ENCODE data around the gene ZMIZ1. TPM values are rescaled to one million over a fixed set of nuclear protein-coding genes. Genes with fewer than 3 reads are reported as not detected.
A peak's percentile ranks its signal among the peaks of the same experiment; 100 is the strongest.
"Not testable (repeated sequence)": the region's sequence is repeated elsewhere in the genome, so short reads cannot be mapped to it uniquely, and the experiment has no call there.

ZMIZ1 gene
- polyA plus RNA-seq, 5 donors = 53.2 to 82.1 (median 76.1) TPM

DNA sequence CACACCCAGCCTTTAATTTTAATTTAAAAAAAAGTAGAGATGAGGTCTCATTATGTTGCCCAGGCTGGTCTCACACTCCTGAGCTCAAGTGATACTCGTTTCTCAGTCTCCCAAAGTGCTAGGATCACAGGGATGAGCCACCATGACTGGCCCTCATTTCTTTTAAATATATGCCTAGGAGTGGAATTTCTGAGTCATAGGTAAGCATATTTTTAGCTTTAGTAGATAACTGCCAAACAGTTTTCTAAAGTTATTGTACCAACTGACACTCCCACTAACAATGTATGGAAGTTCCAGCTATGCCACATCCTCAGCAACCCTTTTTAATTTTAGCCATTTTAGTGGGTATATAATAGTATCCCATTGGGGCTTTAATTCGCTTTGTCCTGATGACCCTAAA is 264.7 kb downstream of the ZMIZ1 start:
- no peak for DNase-seq

DNA sequence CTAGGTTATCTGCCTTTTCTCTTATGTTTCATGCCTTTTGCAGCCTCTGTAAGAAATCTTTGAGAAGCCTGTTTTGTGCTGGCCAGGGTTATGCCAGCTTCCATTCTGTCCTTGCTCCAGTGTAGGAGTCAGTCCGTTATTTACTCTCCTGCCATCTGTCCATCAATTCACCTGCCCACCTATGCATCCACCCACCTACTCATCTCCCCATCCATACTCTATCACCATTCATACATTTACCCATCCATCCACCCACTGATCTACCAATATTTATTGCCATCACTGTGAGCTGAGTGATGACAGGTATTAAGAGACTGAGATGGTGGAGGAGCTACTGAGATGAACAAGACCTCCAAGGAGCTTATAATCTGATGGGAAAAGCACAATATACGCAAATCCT is 265.8 kb downstream of the ZMIZ1 start:
- no peak for DNase-seq

DNA sequence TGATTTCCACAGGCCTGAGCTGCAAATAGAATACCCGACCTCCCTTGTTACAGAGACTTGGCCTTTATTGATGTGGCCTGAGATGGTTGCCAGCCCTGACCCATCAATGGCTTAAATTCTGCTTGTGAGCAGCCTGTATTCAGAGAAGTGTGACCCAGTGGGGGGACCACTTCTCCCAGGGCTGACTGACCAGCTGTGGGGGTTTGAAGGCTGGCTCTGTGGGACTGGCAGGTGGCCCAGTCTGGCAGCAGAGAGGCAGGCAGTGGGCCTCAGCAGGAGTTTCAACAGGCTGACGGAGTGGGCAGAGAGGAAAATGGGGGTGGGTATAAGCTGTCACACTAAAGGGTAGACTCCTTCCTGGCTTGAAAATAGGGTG is 266.3 kb downstream of the ZMIZ1 start:
- DNase-seq = no peak

DNA sequence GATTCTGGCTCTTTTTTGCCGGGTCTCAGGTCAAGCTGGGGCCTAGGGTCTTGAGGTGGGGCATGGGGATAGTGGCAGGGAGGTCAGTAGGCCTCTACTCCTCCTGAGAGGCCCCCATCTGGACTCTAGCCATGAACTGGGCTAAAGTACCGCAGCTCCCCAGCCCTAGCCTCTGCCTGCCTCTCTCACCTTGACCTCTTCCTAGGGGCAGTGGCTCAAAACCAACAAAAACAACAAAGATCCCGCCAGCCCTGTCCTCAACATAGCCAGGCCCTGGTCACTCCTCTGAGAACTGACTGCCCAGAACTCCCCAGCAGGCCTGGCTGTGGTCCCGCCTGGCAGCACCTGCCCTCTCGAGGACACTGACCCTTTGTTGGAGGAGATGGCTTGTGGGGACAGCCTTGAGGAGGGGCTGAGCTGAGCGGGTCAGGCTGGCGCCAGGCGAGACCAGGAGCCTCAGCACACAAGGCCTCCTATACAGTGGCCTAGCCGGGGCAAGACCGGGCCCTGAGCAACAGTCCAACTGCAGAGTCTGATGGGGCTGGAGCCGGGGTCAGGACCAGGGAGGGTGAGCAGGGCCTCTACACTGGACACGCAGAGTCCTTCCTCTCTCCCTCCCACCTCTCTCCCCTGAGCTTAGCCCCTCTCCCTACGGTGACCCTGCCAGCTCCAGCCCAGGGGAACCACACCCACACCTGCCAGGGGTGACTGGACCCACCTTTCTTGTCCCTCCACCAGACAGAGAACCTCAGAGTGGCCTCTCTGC is 266.9 kb downstream of the ZMIZ1 start:
- no peak for DNase-seq

DNA sequence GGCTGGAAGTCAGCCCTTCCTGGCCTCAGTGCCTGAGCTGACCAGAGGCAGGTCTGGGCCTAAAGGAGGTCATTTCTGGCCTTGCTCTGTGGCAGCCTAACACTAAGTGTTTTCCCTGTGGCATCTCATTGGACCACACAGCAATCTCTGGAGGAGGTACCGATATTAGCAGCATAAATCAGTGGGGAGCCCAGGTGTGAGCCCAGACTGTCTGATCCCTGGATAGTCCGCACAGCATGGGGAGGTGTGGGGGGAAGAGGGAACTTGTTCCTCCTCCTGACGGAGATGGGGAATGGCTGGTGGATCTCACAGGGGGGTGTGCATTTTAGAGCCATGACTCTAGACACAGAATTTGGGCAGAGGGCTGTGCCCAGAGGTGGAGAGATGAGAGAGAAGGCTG is 267.5 kb downstream of the ZMIZ1 start:
- DNase-seq = no peak

DNA sequence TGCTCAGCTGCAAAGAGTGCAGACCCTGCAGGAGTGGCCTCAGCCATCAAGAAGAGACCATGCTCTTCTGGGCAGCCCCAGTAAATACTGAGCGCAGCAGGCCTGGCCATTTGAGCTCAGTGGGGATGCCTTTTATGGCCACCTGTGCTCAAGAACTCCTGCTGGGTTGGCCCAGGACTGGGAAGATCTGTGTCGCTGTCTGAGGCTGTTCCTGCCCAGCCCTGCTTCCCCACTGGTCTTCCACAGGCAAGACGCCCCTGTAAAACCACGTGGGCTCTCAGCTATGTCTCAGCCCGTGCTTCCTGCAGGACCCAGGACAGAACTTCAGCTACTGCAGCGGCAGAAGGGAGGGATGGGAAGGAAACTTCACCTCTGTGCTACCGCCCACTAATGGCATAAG is 268.0 kb downstream of the ZMIZ1 start:
- no peak for DNase-seq

DNA sequence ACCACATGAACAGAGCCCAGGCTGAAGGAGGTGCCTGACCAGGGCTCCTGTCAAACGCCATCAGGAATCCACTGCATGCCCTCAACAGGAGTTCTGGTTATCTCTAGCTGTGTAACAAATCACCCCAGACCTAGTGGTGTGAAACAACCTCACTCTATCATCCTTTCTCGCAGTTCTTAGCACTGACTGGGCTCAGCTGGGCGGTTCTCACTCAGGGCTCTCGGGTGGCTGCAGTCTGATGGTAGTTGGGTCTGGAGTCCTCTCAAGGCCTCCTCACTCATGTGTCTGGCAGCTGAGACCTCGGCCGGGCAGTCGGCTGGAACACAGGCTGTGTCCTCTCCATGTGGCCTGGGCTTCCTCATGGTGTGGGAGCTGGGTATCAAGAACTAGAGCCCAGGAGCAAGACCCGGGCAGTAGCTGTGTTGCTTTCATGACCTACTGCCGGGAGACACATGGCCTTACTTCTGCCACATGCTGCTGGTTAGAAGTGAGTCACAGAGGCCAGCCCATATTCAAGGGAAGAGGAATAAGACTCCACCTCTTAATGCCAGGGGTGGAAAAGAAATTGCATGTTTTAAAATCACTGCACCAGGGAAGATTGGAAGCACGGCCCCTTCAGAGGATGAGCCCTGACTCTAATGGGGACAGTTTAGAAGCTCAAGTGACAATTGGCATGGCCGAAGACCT is 269.2 kb downstream of the ZMIZ1 start:
- DNase-seq = not testable (repeated sequence)

DNA sequence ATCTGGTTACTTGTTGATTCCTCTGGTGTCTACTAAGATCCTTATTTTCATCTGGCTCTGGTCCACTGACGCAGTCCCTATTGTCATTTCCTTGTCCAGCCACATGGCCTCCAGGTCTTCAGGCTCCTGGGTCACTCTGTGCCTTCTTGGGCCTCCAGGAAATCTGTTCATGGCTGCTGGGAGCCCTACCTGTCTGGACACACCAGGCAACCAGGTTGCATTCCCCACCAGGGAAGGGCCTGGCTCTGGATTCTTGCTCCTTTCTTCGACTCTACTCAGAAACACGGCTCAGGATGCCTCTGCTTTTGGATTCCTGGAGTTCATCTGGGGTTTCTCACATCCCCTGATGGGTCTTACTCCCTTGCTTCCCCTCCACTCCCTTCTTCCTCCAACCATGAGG is 270.5 kb downstream of the ZMIZ1 start:
- no peak for DNase-seq

DNA sequence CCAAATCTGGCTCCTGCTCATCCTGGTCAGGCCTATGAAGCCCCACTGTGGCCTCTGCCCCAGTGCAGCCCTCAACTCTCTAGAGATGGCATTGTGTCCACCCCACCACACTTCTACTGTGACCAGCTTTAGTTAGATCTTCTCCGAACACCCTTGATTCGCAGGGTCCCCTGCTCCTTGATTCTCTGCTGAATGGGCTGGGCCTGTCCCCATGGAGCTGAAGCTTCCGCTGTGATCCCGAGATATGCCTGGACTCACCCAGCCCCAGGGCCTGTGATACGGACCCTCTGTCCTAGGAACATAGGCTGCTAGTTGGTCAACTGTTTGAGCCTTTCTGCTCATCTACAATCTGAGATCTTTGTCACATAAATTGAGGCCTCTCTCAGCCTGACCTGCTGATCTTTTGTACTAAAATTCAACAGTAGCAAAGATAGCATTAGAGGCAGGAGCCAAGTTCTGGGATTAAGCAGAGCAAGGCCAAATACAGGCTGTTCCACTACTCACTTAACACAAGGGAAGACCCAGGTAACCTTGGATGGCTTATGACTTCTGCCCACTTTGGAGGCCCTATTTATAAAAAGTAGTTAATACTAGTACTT is 272.0 kb downstream of the ZMIZ1 start:
- no peak for DNase-seq

DNA sequence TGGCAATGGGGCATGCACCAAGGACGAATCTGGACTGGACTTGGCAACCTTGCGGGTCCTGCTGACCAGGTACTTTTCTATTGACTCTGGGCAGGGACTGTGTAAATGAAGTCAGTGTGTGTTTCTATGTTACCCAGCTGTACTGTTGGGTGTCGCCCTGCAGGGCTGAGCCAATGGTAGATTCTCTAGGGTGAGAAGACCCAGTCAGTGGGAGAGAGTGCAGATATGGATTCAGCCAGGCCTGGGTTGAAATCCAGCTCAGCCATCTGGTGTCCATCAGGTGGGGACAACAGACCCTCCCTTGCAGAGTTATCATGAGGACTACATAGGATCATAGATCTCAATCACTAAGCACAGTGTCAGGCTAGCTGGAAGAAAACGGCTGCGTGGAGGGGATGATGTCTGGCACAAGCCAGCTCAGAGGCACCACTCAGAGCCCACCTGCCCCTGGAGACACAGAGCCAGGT is 273.6 kb downstream of the ZMIZ1 start:
- DNase-seq = no peak

DNA sequence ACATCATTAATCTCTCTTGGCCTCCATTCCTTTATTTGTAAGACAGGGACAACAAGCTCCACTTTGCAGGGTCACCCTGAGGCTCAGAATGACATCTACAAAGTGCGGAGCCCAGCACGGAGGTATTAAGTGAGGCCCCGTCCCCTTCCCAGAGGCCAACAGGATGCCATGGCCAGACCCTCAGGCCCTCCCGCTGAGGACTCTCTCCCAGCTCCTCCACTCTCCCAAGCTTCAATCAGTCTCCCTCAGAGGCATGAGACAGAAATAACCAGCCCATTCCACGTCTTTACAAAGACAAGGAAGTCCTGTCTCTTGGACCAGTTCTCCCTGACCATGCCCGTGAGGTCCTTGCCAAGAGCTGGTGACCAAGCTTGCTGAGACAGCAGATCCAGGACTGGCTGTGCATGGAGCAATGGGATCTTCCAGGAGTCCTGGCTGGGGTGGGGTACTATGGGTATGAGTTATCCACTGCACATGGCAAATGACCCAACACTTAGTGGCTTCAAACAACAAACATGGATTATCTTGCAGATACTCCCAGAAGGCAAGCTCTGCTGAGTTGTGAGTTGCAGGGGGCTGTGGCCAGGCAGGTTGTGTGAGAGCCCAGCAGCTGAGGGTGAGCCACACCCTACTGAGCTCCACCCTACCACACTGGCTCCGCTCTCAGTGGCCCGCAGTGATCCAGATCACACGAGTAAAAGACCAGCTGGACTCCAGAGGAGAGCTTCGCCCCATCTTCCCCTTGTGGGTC is 274.2 kb downstream of the ZMIZ1 start:
- no peak for DNase-seq

DNA sequence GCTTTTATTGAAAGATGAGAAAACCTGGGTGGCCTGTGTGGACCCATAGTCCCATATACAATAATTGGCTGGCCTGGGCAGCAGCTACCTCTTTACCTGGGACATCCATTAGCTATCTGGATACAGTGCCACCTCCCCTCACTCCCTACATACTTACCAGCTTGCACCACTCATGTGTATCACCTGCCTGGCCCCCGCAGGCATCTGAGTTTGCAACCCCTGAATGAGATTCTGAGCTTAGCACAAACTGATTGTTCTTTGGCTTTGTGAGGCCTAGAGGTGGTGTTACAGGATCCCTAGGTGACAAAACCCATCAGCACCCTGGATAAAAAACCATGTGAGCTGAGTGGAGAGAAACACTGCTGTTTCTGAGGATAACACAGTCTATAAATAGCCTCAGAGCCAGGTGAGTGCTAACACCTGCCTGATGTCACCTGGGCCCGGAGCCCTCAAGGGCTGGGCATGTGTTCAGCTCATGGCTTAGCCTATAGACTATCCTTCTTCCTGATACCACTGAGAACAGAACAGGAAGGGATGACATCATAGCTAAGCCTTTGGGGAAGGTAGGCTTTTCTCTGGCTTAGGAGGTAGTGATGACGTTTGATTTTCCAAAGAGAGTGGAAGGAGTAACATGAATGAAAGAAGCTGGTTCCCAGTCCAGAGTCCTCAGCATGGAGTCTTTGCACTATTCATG is 275.9 kb downstream of the ZMIZ1 start:
- peak in 1 of 2 donors; percentile 13 for DNase-seq

DNA sequence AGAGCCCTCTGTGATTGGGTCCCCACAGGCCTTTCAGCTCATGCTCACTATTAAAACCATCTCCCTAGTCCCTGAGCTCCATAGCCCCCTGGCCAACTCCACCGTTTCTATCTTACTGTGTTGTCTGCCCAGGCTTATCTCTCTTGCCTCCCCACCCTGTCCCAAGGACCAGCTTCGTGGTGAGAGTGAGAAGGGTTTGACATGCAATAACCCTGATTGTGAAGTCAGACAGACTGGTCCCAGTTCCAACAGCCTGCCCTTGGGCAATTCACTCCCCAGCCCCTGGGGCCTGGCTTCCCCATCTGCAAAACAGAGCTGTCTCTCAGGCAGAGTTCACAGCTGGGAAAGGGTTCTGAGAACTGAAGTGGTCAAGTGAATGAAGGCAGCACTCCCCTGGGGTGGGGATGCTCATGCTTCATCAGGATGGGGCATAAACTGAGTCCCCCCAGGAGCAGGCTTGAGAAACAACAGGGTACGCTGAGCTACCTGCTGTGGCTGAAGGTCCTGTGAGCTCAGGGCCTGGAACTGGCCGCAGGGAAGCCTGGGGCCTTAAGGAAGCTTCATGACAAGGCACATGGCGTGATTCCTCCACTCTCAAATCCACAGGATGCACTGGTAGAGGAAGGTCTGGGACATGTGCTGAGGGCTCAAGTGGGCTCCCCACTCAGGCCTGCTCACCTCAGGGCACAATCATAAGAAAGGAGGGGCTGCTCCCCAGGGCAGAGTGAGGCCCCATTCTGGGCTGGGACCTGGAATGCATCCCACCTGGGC is 276.7 kb downstream of the ZMIZ1 start:
- DNase-seq = no peak

DNA sequence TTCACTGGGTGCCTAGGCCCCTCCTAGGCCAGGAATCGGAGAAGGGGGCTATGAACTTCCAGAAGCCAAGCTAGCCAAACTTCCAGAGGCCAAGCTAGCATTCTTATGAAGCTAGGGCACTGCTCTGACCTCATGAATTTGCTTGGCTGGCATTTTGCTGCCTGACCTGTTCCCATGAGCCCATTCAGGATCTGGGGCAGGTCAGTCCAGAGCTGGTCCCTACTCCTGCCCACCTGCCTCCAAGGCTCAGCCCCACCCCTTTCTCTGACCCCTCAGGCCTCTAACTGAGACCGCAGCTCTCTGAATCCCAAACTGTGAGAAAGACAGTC is 277.2 kb downstream of the ZMIZ1 start:
- DNase-seq = no peak

DNA sequence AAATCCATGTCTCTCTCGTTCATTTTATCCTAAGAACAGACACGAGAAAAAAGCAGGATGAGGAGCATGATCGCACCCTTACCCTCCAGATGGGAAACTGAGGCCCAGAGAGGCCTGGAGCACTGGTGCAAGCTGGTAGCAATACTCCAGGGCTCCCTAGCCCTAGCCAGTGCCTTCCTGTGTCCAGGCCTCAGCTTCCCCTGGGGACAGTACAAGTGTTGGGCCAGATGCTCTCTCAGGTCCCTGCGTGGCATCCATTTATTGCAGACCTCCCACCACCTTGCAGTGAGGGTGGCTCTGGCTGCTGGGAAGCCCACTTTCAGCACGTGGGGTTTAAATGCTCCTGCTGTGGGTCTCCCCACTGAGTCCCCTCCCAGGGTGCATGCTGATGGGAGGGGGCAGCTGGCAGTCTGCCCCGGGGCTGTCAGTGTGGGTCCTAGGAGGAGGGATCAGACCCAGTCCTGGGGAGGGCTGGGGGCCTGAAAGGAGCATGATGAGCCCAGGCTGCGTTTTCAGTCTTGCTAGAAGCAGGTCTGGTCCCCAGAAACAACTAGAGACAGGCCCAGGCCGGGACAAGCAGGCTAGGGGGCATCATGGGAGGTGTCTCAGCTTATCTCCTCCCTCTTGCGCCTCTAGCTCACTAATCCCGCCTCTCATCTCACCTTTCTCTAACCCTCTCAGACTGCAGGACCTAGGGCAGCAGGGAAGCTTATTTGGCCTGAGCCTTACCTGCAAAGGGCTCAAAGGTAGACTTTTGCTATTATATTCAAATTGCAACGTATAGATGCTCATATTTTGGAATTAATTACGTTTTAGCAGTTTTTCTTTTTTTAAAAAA is 277.8 kb downstream of the ZMIZ1 start:
- DNase-seq = no peak

DNA sequence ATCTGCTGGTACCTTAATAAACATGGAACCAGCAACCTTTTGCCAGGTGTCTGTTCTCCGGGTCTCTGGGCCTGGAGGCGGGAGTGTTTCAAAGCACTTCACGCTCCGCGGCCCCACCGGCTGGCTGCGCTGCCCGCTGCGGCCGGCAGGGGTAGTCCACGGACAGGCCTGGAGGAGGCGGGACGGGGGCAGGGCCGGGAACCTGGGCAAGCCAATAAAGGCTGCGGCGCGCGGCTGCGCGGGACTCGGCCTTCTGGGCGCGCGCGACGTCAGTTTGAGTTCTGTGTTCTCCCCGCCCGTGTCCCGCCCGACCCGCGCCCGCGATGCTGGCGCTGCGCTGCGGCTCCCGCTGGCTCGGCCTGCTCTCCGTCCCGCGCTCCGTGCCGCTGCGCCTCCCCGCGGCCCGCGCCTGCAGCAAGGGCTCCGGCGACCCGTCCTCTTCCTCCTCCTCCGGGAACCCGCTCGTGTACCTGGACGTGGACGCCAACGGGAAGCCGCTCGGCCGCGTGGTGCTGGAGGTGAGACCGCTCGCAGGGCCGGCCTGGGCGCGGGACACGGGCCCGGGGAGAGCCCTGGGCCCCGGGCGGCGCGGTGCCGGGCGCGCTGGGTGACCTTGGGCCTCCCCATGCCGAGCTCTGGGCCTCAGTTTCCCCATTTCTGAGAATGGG is 278.6 kb downstream of the ZMIZ1 start, which contains the start of gene PPIF:
Gene PPIF (plus strand): TSS at position 244 of the 668 bp plus-strand sequence. CDS start 80 bp downstream, at position 324.
- DNase-seq = peak; percentile 89 to 91

DNA sequence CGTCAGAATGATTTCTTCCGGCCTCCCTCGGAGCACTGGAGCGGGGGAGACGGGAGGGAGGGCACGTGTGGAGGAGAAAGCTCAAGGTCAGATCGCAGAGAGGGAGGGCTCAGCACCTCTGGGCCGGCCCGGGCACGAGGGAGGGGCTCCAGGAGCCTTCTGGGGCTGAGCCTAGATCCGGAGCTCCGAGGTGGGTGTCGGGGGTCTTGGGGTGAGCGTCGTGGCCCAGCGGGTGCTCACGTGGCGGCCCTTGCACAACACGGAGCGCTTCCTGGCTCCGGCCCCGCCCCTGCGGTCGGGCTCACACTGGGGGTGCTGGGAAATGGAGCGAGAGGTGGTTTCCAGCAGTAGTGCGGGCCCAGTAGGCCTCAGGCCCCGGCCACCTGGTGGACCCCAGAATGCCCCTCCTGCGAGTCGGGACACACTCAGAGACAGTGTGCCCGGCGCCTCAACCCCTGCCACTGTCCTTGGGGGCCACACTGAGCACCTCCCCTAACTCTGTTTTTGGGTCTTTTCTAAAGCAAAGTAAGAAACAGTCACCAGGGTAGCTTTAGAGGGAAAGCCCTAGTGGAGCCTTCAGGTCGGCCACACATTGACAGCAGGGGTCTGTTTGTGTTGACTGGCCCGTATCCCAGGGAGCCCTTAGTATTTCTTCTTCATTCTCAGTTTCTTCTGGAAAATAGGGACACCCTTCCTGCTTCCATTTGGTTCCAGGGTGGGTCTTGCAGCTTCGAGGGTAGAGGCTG is 279.3 kb downstream of the ZMIZ1 start:
- peak; percentile 58 to 62 for DNase-seq

DNA sequence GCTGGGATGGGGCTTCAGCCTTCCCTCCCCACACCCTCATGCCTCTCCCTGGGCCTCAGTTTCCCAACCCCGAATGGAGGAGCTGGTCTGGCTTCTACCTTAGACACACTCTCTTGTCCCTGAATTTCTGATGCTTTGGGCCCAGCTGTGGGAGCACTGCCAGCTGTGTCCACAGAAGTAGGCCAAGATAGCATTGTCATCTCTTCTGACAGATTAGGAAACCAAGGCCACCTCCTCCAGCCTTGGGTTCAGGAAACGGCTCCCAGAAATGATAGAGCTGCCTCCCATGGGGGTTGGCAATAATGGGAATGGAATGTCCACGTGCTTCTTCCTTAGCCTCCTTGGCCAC is 279.8 kb downstream of the ZMIZ1 start:
- DNase-seq = no peak

DNA sequence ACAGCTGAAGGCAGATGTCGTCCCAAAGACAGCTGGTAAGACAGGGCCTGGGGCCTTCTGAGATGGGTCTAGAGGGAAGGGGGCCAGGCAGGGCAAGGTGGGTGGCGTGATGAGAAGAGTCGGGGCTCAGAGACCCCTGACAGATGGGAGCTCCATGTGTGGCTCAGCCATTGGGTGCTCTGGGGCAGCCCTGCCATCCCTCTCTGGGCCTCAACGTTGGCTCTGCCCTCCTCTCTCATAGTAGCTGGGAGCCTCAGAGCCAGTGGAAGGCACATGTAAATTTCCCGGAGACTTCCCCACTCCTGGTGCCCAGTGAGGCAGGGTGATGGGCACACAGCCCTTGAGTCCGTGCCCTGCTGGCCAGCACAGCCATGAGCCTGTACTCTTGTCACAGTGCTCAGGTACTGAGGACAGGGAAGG is 280.3 kb downstream of the ZMIZ1 start:
- DNase-seq = no peak

All from right lung (tissue), 5 donors.